A549 (cell line): ENCODE data around the gene CD300H. TPM values are rescaled to one million over a fixed set of nuclear protein-coding genes. Genes with fewer than 3 reads are reported as not detected.

Source experiments
- ATAC-seq, 2 experiments: fragments of 200-7000 bp in 1 of 2; fragments of >200 bp in 1 of 2; cut with Nextera tagmentation in 1 of 2; cut with Tn5 transposase in 1 of 2; 3 replicates each; pipeline versions ENCODE4 v1.8.0 to v1.9.1; 2018 to 2020; ENCODE audit warnings: mild to moderate bottlenecking in 1 of 2, moderate library complexity in 1 of 2
- CTCF ChIA-PET: fragments of 300-600 bp; sonication (Branson Sonifier 250); formaldehyde crosslinking; extraction: SDS; loops from one replicate; lab custom pipeline; 2021; ENCODE audit warnings: antibody characterized with exemption, inconsistent platforms; lab: Yijun Ruan, JAX
- POLR2A ChIA-PET: fragments of 350-600 bp; formaldehyde crosslinking; extraction: SDS; loops from one replicate; lab custom pipeline; 2021; ENCODE audit warnings: antibody characterized with exemption, inconsistent platforms; lab: Yijun Ruan, JAX
- DNase-seq, 2 experiments: peaks; one replicate each; pipeline versions ENCODE4 v3.0.0 to v3.0.0-alpha.2; 2011 to 2016; ENCODE audit warnings: low read depth in 1 of 2, low spot score in 1 of 2
- FAIRE-seq: peaks from 2 replicates; lab custom pipeline; 2011; peaks lifted over from hg19 to GRCh38; lab: Jason Lieb, UNC
- H3K27ac ChIP-seq, 2 experiments: fragments of >200 bp; sonication (Bioruptor Twin); formaldehyde crosslinking; 3 replicates each; pipeline ENCODE4 v1.5.1; 2016 to 2017
- H3K4me1 ChIP-seq: fragments of >200 bp; sonication (Bioruptor Twin); formaldehyde crosslinking; 3 replicates; pipeline ENCODE4 v1.6.1; 2016
- H3K4me2 ChIP-seq: fragments of >200 bp; sonication (Bioruptor Twin); formaldehyde crosslinking; 3 replicates; pipeline ENCODE4 v1.6.1; 2016
- H3K4me3 ChIP-seq: fragments of >200 bp; sonication (Bioruptor Twin); formaldehyde crosslinking; 3 replicates; pipeline ENCODE4 v1.5.1; 2016
- H3K9me3 ChIP-seq: fragments of >200 bp; sonication (Bioruptor Twin); formaldehyde crosslinking; 3 replicates; pipeline ENCODE4 v1.6.1; 2016
- BHLHE40 ChIP-seq: IDR thresholded peaks from 2 replicates; pipeline ENCODE4 v1.6.1; 2012; ENCODE audit warnings: low read depth, low read length, inconsistent platforms
- CBX8 ChIP-seq: fragments of 200-600 bp; sonication (generic); IDR thresholded peaks from 2 replicates; pipeline ENCODE4 v1.6.1; 2016
- CEBPB ChIP-seq, 2 experiments: fragments of >200 bp in 1 of 2; sonication (Bioruptor Twin) in 1 of 2; formaldehyde crosslinking in 1 of 2; IDR thresholded peaks; 2 replicates each; pipeline ENCODE4 v1.6.1; 2012 to 2016
- CHD2 ChIP-seq: fragments of 150-350 bp; IDR thresholded peaks from 2 replicates; pipeline ENCODE4 v1.6.1; 2014; ENCODE audit warnings: low read length; ENCODE audit not compliant: partially characterized antibody
- ELK1 ChIP-seq: fragments of 150-350 bp; IDR thresholded peaks from 2 replicates; pipeline ENCODE4 v1.6.1; 2014; ENCODE audit warnings: low read depth, mild to moderate bottlenecking, low read length
- FOXS1 ChIP-seq: fragments of 250-450 bp; sonication (Bioruptor Pico); IDR thresholded peaks from 2 replicates; pipeline ENCODE4 v1.5.0; 2020; ENCODE audit warnings: mild to moderate bottlenecking, moderate library complexity
- HDAC2 ChIP-seq: fragments of 200-600 bp; sonication (generic); IDR thresholded peaks from 2 replicates; pipeline ENCODE4 v1.6.1; 2016
- HMGXB4 ChIP-seq: fragments of 250-450 bp; sonication (Bioruptor Pico); IDR thresholded peaks from 2 replicates; pipeline ENCODE4 v1.5.0; 2021; ENCODE audit warnings: mild to moderate bottlenecking, moderate library complexity, borderline replicate concordance
- HOXA7 ChIP-seq: fragments of 250-450 bp; sonication (Bioruptor Pico); IDR thresholded peaks from 2 replicates; pipeline ENCODE4 v1.5.0; 2020; ENCODE audit warnings: mild to moderate bottlenecking, moderate library complexity
- HOXB5 ChIP-seq: fragments of 250-450 bp; sonication (Bioruptor Pico); IDR thresholded peaks from 2 replicates; pipeline ENCODE4 v1.5.0; 2020; ENCODE audit warnings: mild to moderate bottlenecking, moderate library complexity
- MAFK ChIP-seq: fragments of 450-650 bp; IDR thresholded peaks from 2 replicates; pipeline ENCODE4 v1.6.1; 2014; ENCODE audit not compliant: partially characterized antibody
- PHF8 ChIP-seq: fragments of 200-600 bp; sonication (generic); IDR thresholded peaks from 2 replicates; pipeline ENCODE4 v1.6.1; 2016; ENCODE audit warnings: low read depth, mild to moderate bottlenecking, antibody characterized with exemption, moderate library complexity, borderline replicate concordance
- POLR2AphosphoS2 ChIP-seq: conservative IDR thresholded peaks from 2 replicates; pipeline ENCODE4 v1.6.1; 2012; ENCODE audit warnings: low read length, improper control_type of control experiment, inconsistent platforms
- RAD21 ChIP-seq, 2 experiments: fragments of >200 bp in 1 of 2; sonication (Bioruptor Twin) in 1 of 2; formaldehyde crosslinking in 1 of 2; IDR thresholded peaks in 1 of 2; conservative IDR thresholded peaks in 1 of 2; 2 replicates in 1 of 2; 3 replicates in 1 of 2; pipeline ENCODE4 v1.6.1; 2012 to 2018; ENCODE audit warnings: inconsistent platforms in 1 of 2
- SMC3 ChIP-seq: fragments of >200 bp; sonication (Bioruptor Twin); formaldehyde crosslinking; IDR thresholded peaks from 3 replicates; pipeline ENCODE4 v1.6.1; 2018; ENCODE audit warnings: inconsistent platforms
- USF2 ChIP-seq: fragments of 450-650 bp; IDR thresholded peaks from 2 replicates; pipeline ENCODE4 v1.6.1; 2014; ENCODE audit warnings: antibody characterized with exemption
- ZC3H11A ChIP-seq: fragments of 450-650 bp; IDR thresholded peaks from 2 replicates; pipeline ENCODE4 v1.6.1; 2014; ENCODE audit warnings: antibody characterized with exemption, mild to moderate bottlenecking
- WGBS: methylation state at CpG from one replicate; pipeline ENCODE4 v1.1.6; 2017; ENCODE audit errors: missing lambda C conversion rate; 5-methylcytosine and 5-hydroxymethylcytosine counted together
- polyA plus RNA-seq, 4 experiments: library from polyadenylated mRNA; depleted of rRNA in 3 of 4; stranded (reverse); fragments of >200 nt; fragmentation: RNase III in 1 of 4; extraction: RNeasy Plus Mini Kit Qiagen cat#74134 plus additional on column Dnase treatment in 1 of 4; gene quantifications; 2 replicates in 3 of 4; 3 replicates in 1 of 4; pipeline ENCODE4 v1.2.3, GENCODE V29; 2011 to 2017
- TF ChIP-seq, protein P1 (sequence below): IDR thresholded peaks from 2 replicates; pipeline ENCODE4 v1.6.1; 2012
- TF ChIP-seq, protein P2 (sequence below): fragments of >200 bp; sonication (Bioruptor Twin); formaldehyde crosslinking; IDR thresholded peaks from 3 replicates; pipeline ENCODE4 v1.5.1; 2016

CD300H gene
- polyA plus RNA-seq, 2 of the 4 experiments (the other 2 are of a cell fraction): 0.50 TPM; not detected in 1

- WGBS: 46% methylated on average over 6 of the region's 6 CpGs
- POLR2A ChIA-PET: interaction anchor here (1.2 kb wide), 1 partner anchor 149 kb away, joined by 3 read pairs; no protein-coding TSS in a partner anchor
Observed at GRCh38 chr17:74603037-74603635, 35.8 kb upstream of the CD300H start.

DNA sequence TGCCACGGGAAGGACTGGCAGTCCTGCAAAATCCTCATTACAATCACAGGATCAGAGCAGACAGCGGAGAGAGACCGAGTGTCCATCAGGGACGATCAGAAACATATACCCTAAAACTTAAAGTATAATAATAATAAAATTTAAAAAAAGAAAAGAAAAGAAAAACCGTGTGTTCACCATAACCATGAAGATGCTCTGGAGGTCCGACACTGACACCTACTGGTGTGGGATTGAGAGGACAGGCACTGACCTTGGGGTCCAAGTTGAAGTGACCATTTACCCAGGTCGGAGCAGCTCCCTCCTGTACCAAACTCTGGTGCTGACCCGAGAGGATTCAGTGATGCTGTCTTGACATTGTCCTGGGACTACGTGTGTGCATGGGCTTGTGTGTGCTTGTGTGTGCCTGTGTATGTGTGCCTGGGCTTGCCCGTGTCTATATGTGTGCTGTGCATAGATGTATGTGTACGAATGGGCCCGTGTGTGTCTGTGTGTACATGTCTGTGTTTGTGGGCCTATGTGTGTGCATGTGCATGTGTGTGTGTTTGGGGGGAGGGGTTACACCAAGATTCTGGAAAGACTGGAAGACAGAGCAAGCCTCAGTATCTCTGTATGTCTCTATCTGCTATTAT is 34.7 kb upstream of the CD300H start:
- no peak for TF ChIP-seq BHLHE40
- no peak for TF ChIP-seq HMGXB4 (CRISPR knock-in tag)
- no peak for TF ChIP-seq CHD2
- no peak for TF ChIP-seq ELK1
- TF ChIP-seq FOXS1 (CRISPR knock-in tag): no peak
- no peak for TF ChIP-seq PHF8
- TF ChIP-seq SMC3: peak; percentile 77
- TF ChIP-seq, protein P1, sequence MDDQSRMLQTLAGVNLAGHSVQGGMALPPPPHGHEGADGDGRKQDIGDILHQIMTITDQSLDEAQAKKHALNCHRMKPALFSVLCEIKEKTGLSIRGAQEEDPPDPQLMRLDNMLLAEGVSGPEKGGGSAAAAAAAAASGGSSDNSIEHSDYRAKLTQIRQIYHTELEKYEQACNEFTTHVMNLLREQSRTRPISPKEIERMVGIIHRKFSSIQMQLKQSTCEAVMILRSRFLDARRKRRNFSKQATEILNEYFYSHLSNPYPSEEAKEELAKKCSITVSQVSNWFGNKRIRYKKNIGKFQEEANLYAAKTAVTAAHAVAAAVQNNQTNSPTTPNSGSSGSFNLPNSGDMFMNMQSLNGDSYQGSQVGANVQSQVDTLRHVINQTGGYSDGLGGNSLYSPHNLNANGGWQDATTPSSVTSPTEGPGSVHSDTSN: no peak
- TF ChIP-seq POLR2AphosphoS2: no peak
- no peak for TF ChIP-seq MAFK
- TF ChIP-seq HDAC2: no peak
- TF ChIP-seq, protein P2, sequence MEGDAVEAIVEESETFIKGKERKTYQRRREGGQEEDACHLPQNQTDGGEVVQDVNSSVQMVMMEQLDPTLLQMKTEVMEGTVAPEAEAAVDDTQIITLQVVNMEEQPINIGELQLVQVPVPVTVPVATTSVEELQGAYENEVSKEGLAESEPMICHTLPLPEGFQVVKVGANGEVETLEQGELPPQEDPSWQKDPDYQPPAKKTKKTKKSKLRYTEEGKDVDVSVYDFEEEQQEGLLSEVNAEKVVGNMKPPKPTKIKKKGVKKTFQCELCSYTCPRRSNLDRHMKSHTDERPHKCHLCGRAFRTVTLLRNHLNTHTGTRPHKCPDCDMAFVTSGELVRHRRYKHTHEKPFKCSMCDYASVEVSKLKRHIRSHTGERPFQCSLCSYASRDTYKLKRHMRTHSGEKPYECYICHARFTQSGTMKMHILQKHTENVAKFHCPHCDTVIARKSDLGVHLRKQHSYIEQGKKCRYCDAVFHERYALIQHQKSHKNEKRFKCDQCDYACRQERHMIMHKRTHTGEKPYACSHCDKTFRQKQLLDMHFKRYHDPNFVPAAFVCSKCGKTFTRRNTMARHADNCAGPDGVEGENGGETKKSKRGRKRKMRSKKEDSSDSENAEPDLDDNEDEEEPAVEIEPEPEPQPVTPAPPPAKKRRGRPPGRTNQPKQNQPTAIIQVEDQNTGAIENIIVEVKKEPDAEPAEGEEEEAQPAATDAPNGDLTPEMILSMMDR: peak; percentile 96
- TF ChIP-seq CBX8: no peak
- peak; percentile 91 to 93 for TF ChIP-seq RAD21 (conservative IDR thresholded peaks at IDR 0.05 in 1 of 2, IDR thresholded peaks at IDR 0.05 in 1 of 2)
- no peak for TF ChIP-seq HOXB5 (CRISPR knock-in tag)
- TF ChIP-seq ZC3H11A: no peak
- no peak for TF ChIP-seq CEBPB (IDR thresholded peaks at IDR 0.05)
- Histone ChIP-seq H3K27ac (peak overlapping the region in 1 of 2 experiments; percentile 44; a peak in 2 of 6 replicates), H3K9me3 (no peaks in the 10 kb centered on the region; the same call in 2 of the 3 replicates), H3K4me1 (peaks cover 12% of the 10 kb centered on the region), H3K4me2 (peak overlapping the region; percentile 30; the same call in 2 of the 3 replicates), H3K4me3 (no peak overlapping the region)
- ChIA-PET POLR2A (no interaction called here), CTCF (interaction anchor here (0.6 to 15.1 kb wide), 59 partner anchors 9 to 270 kb away, joined by 3 to 142 read pairs (median 5); partner anchors contain the start of genes BTBD17, CD300C, CD300H and CD300LD)
- ATAC-seq (peak; percentile 65 to 85; a peak in 4 of 6 replicates), FAIRE-seq (peak; percentile 94), DNase-seq (peak; percentile 70 to 79)
- 27% methylated on average over 12 of the region's 12 CpGs for WGBS

More at GRCh38 chr17:74603037-74603635, 35.8 kb upstream of the CD300H start:
- Histone ChIP-seq H3K9me3 (no peaks in the 10 kb centered on the region), H3K4me3 (no peak overlapping the region), H3K4me2 (no peak overlapping the region), H3K4me1 (peaks cover 12% of the 10 kb centered on the region), H3K27ac (no peak overlapping the region)
- TF ChIP-seq HOXA7: no peak
- no peak for TF ChIP-seq USF2
- CTCF ChIA-PET: interaction anchor here (0.9 to 15.1 kb wide), 56 partner anchors 9 to 302 kb away, joined by 3 to 142 read pairs (median 4); partner anchors contain the start of genes BTBD17, CD300C, CD300H and CD300LD
- DNase-seq: no peak
- FAIRE-seq: no peak
- no peak for ATAC-seq
